Lower lobe of right lung (tissue), 2 donors: ENCODE measurements around the gene MRPS11. TPM values are rescaled to one million over a fixed set of nuclear protein-coding genes. Genes with fewer than 3 reads are reported as not detected.
"Not testable (repeated sequence)": the region's sequence is repeated elsewhere in the genome, so short reads cannot be mapped to it uniquely, and the experiment has no call there.

Experiments
- ATAC-seq, 2 donors: fragments of 200-7000 bp; cut with Tn5 transposase; one replicate each; pipeline ENCODE4 v1.9.1; 2020 to 2022; ENCODE audit warnings: mild to moderate bottlenecking in 2 of 2, moderate library complexity in 2 of 2
- DNase-seq: peaks from one replicate; pipeline ENCODE4 v3.0.0-alpha.2; 2020
- H3K27ac ChIP-seq: fragments of 200-600 bp; one replicate; pipeline ENCODE4 v1.8.0; 2022
- H3K27me3 ChIP-seq: fragments of 200-600 bp; one replicate; pipeline ENCODE4 v1.8.0; 2022; ENCODE audit warnings: low read depth
- H3K36me3 ChIP-seq: fragments of 200-600 bp; one replicate; pipeline ENCODE4 v1.8.0; 2022; ENCODE audit warnings: mild to moderate bottlenecking
- H3K4me1 ChIP-seq: fragments of 200-600 bp; one replicate; pipeline ENCODE4 v1.8.0; 2022
- H3K4me3 ChIP-seq: fragments of 200-600 bp; one replicate; pipeline ENCODE4 v1.8.0; 2022; ENCODE audit warnings: mild to moderate bottlenecking
- H3K9me3 ChIP-seq: fragments of 200-600 bp; one replicate; pipeline ENCODE4 v1.8.0; 2022
- intact Hi-C: fragments of 100-400 bp; cut with DNase I; formaldehyde crosslinking; loops from one replicate; pipeline ENCODE4 v1.11.0; 2022
- total RNA-seq: library from RNA; stranded (reverse); fragmentation: NEBNext Ultra II Directional; extraction: Animal tissue kit (Norgen Biotek cat#: 25700); gene quantifications from one replicate; pipeline ENCODE4 v1.2.1, GENCODE V29; 2021
- TF ChIP-seq, protein P1 (sequence below): fragments of 200-600 bp; IDR thresholded peaks from one replicate; pipeline ENCODE4 v1.8.0; 2022; ENCODE audit warnings: antibody characterized with exemption, mild to moderate bottlenecking
- donor health status: DM: no; HTN: yes; CAD: no; lungs with severe emphysema.

MRPS11 gene
- total RNA-seq, 1 donor from 2014 or later = 32.7 TPM

- ATAC-seq (no peak), DNase-seq (no peak)
- Histone ChIP-seq H3K27ac (no peak overlapping the region), H3K4me1 (peaks cover 7% of the 10 kb centered on the region), H3K36me3 (peaks cover 57% of the 10 kb centered on the region), H3K27me3 (no peaks in the 10 kb centered on the region), H3K4me3 (no peak overlapping the region), H3K9me3 (no peaks in the 10 kb centered on the region)
- TF ChIP-seq, protein P1, sequence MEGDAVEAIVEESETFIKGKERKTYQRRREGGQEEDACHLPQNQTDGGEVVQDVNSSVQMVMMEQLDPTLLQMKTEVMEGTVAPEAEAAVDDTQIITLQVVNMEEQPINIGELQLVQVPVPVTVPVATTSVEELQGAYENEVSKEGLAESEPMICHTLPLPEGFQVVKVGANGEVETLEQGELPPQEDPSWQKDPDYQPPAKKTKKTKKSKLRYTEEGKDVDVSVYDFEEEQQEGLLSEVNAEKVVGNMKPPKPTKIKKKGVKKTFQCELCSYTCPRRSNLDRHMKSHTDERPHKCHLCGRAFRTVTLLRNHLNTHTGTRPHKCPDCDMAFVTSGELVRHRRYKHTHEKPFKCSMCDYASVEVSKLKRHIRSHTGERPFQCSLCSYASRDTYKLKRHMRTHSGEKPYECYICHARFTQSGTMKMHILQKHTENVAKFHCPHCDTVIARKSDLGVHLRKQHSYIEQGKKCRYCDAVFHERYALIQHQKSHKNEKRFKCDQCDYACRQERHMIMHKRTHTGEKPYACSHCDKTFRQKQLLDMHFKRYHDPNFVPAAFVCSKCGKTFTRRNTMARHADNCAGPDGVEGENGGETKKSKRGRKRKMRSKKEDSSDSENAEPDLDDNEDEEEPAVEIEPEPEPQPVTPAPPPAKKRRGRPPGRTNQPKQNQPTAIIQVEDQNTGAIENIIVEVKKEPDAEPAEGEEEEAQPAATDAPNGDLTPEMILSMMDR = no peak
- intact Hi-C loops = no loop called here
Measured at GRCh38 chr15:88456733-88457132, 10.8 kb upstream of the MRPS11 start.

DNA sequence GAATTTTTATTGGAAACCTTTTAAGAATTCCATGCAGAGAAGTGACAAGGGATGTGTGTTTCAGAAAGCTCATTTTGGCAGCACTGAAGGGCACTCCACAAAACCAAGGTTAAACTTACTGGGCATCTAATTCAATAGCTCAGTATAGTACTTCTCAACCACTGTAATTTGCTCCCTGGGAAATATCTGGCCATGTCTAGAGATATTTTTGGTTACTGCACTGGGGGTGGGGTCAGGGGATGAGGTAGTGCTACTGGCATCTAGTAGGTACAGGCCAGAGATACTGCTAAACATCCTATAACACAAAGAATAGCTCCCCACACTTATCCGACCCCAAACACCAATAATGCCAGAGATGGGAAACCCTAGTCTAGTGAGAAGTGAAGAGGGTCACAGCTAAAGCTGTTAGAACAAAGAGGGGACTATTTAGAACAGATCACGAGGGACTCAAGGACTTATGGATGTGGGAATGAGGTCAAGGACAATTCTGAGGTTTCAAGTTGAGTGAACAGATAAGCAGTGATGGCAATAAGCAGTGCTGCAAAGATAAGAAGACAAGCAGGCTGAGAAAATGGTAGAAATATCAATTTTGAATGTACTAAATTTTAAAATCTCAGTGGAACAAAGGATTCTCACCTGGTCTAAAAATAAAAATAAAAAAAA, 3.5 kb upstream of the MRPS11 start:
- ATAC-seq (no peak), DNase-seq (no peak)
- Histone ChIP-seq H3K4me1 (peaks cover 27% of the 10 kb centered on the region), H3K36me3 (peaks cover 63% of the 10 kb centered on the region), H3K27me3 (no peaks in the 10 kb centered on the region), H3K9me3 (no peaks in the 10 kb centered on the region), H3K4me3 (no peak overlapping the region), H3K27ac (no peak overlapping the region)
- intact Hi-C loops = no loop called here
- TF ChIP-seq, protein P1 = no peak

- DNase-seq (no peak), ATAC-seq (no peak)
- intact Hi-C loops = no loop called here
- no peaks in the 10 kb centered on the region for H3K27me3 ChIP-seq
- peaks cover 46% of the 10 kb centered on the region for H3K36me3 ChIP-seq
- H3K4me1 ChIP-seq = peaks cover 27% of the 10 kb centered on the region
- H3K27ac ChIP-seq = no peak overlapping the region
- no peaks in the 10 kb centered on the region for H3K9me3 ChIP-seq
- peak overlapping the region; percentile 93 for H3K4me3 ChIP-seq
- TF ChIP-seq, protein P1 = no peak
Measured at GRCh38 chr15:88465633-88466224, 1.8 kb upstream of the MRPS11 start.

DNA sequence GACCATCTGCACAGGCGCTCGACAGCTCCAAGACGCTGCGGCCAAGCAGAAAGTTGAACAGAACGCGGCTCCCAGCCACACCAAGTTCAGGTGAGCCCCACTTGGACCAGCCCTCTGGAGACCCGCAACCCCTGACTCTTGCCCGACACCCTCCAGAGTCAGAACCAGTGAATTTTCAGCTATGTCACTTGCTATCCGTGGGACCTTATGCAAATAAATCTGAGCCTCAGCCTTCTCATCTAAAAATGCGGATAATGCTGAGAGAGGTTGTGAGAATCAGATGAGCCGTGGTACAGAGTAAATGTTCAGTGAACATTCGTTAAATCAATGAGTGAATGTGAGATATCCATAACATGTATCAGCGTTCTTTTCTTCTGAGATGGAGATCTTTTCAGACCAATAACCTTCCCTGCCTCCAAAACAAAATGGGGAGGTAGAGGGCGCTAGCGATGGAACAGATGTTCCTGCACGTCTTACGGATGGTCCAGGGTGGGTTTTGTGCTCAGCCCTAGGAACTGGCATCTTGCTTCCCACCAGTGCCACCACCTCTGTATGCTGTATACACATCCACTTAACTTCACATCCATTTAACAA, 524 bp downstream of the MRPS11 start:
- no peaks in the 10 kb centered on the region for H3K27me3 ChIP-seq
- no peaks in the 10 kb centered on the region for H3K9me3 ChIP-seq
- H3K36me3 ChIP-seq = peaks cover 39% of the 10 kb centered on the region
- no peak for ATAC-seq
- DNase-seq = no peak
- H3K4me3 ChIP-seq = peak overlapping the region; percentile 93
- H3K27ac ChIP-seq = peak overlapping the region; percentile 95
- H3K4me1 ChIP-seq = peaks cover 27% of the 10 kb centered on the region
- TF ChIP-seq, protein P1 = no peak
- intact Hi-C loops = no loop called here

DNA sequence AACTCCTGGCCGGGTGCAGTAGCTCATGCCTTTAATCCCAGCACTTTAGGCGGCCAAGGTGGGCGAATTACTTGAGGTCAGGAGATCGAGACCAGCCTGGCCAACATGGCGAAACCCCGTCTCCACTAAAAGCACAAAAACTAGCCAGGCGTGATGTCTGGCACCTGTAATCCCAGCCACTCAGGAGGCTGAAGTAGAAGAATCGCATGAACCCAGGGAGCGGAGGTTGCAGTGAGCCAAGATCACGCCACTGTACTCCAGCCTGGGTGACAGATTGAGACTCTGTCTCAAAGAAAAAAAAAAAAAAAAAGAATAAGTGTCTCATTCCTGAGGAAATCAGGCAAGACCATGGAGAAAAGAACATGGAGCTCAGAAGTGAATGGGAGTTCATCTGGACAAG, 1.2 kb downstream of the MRPS11 start:
- not testable (repeated sequence) for H3K27me3 ChIP-seq

DNA sequence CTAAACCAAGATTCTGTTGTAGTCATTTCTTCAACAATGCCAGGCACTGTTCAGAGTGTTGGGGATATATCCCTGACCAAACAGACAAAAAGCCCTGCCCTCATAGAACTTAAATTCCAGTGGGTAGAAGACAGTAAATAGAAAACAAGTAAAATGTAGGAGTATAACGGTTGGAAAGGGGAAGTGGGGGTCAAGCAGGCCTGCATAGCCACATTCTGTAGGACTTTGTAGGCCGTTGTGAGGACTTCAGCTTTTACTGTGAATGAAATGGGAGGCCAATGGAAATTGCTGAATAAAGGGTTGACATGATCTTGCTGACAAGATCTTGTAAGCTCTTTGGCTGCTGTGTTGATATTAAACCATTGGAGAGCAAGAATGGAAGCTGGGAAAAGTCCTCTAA, 1.8 kb downstream of the MRPS11 start:
- no peak for ATAC-seq
- intact Hi-C loops = no loop called here
- no peak for DNase-seq
- Histone ChIP-seq H3K4me3 (no peak overlapping the region), H3K4me1 (peaks cover 27% of the 10 kb centered on the region), H3K27ac (no peak overlapping the region), H3K36me3 (peaks cover 35% of the 10 kb centered on the region), H3K27me3 (no peaks in the 10 kb centered on the region), H3K9me3 (no peaks in the 10 kb centered on the region)
- TF ChIP-seq, protein P1 = no peak

More for the DNA sequence above, 1.2 kb downstream of the MRPS11 start:
- H3K4me3 ChIP-seq, H3K9me3 ChIP-seq, DNase-seq, ATAC-seq, intact Hi-C loops, H3K27ac ChIP-seq: not testable (repeated sequence)
- peaks cover 27% of the 10 kb centered on the region for H3K4me1 ChIP-seq
- peaks cover 36% of the 10 kb centered on the region for H3K36me3 ChIP-seq
